Neuron (in vitro differentiated cells): ENCODE data around the gene TMEM204.

Experiments
- H2AFZ ChIP-seq: one replicate; pipeline ENCODE4 v1.6.1; 2013; ENCODE audit warnings: low read depth, mild to moderate bottlenecking, inconsistent platforms, low read length, moderate library complexity
- H3K27me3 ChIP-seq: one replicate; pipeline ENCODE4 v1.6.1; 2013; ENCODE audit warnings: low read length; ENCODE audit not compliant: insufficient read depth
- H3K36me3 ChIP-seq: one replicate; pipeline ENCODE4 v1.6.1; 2013; ENCODE audit warnings: low read length; ENCODE audit not compliant: insufficient read depth
- H3K4me1 ChIP-seq: one replicate; pipeline ENCODE4 v1.6.1; 2013; ENCODE audit warnings: low read length; ENCODE audit not compliant: insufficient read depth
- H3K4me3 ChIP-seq: 2 replicates; pipeline ENCODE4 v1.5.1; 2013; ENCODE audit warnings: mild to moderate bottlenecking, low read length, moderate library complexity
- H3K9me3 ChIP-seq: one replicate; pipeline ENCODE4 v1.6.1; 2013; ENCODE audit warnings: low read length

TMEM204 gene

GRCh38 chr16:1503110-1503955 lies 30.1 kb upstream of the TMEM204 start:
- H3K9me3 ChIP-seq: no peaks in the 10 kb centered on the region
- H3K4me1 ChIP-seq: no peaks in the 10 kb centered on the region
- peaks cover 66% of the 10 kb centered on the region for H3K36me3 ChIP-seq

DNA sequence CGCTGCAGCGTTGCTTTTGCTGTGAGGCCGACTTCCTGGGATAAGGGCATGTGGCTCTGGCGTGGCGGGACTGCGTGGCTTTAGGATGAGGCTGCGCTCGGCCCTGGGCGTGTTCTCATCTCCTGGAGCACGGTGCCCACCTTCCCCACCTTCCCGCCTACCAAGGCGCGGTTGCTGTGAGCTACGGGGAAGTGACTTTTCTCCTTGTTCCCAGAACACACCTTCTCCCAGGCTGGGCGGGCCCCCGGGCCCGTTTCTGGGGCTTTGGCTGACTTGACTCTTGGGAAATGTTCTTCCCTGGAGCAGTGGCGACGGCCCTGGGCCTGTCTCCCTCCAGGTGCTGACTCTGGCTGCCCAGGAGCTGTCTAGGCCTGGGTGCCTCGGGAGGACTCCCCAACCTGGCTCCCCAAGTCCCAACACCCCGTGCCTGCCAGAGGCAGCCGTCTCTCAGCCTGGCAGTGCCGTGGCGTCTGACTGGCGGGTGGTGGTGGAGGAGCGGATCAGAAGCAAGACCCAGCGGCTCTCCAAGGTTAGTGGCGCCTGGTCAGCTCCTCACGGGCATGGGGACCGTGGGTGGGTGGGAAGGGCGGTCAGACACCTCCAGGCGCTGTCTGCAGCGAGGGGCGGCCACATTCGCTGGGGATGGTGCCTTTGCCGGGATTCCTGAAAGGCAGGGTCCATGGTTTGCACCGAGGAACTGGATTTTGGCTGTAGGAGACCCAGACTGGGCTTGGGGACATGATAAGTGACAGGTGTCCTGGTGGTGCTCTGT lies 28.2 kb upstream of the TMEM204 start:
- Histone ChIP-seq H2AFZ (no peak overlapping the region), H3K27me3 (no peaks in the 10 kb centered on the region), H3K9me3 (no peaks in the 10 kb centered on the region), H3K4me1 (no peaks in the 10 kb centered on the region), H3K4me3 (no peak overlapping the region), H3K36me3 (peaks cover 68% of the 10 kb centered on the region)

More at GRCh38 chr16:1503110-1503955, 30.1 kb upstream of the TMEM204 start:
- Histone ChIP-seq H3K4me3 (no peak overlapping the region), H2AFZ (no peak overlapping the region), H3K27me3 (no peaks in the 10 kb centered on the region)

DNA sequence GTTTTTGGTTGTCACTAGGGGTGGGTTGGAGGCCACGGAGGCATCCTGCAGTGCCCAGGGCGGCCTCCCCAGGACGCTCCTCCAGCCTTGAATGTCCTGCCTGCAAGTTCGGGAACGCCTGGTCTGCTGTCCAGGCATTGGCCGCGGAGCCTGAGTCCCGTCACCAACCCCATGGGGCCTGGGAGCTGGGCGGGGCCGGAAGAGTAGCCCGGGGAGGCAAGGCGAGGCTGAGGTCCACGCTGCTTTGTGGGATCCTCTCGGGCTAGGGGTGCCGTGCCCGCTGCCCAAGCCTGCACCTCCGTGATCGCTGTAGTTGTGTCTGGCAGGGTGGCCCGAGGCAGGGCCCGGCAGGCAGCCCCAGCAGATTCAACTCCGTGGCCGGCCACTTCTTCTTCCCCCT lies 27.6 kb upstream of the TMEM204 start:
- Histone ChIP-seq H3K27me3 (no peaks in the 10 kb centered on the region), H3K4me3 (no peak overlapping the region), H2AFZ (no peak overlapping the region), H3K4me1 (no peaks in the 10 kb centered on the region), H3K36me3 (peaks cover 68% of the 10 kb centered on the region), H3K9me3 (no peaks in the 10 kb centered on the region)

DNA sequence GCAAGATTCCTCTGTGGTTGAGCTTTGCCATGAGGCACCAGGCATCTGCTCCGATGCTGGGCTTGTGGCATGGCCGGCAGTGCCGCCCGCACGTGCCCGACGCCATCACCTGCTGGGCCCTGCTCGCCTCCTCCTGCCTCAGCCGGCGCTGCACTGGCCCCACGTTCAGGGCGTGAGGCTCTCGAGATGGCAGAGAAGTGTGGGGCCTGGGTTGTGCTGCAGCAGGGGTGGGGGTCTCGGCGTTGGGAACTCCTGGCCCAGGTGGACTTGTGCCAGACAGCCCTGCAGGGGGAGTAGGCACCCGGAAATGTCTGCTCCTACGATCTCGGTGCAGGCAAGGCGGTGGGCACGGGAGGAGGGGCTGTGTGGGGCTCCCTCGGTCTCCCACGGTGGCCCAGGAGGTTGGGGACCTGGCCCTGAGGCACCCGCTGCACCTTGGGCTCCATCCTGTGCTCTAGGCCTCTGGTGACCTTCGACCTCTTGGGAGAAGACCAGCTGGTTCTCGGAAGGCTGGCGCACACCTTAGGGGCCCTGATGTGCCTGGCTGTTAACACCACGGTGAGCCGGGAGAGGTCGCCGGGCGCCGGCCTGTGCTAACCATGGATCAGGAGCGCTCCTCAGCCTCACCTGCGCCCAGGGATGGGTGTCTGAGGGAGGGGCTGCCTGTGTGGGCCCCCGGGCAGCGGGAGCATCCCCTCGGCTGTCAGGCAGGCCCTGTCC lies 26.8 kb upstream of the TMEM204 start:
- Histone ChIP-seq H3K4me3 (no peak overlapping the region), H3K4me1 (no peaks in the 10 kb centered on the region), H2AFZ (no peak overlapping the region), H3K27me3 (no peaks in the 10 kb centered on the region), H3K36me3 (peaks cover 66% of the 10 kb centered on the region), H3K9me3 (no peaks in the 10 kb centered on the region)

DNA sequence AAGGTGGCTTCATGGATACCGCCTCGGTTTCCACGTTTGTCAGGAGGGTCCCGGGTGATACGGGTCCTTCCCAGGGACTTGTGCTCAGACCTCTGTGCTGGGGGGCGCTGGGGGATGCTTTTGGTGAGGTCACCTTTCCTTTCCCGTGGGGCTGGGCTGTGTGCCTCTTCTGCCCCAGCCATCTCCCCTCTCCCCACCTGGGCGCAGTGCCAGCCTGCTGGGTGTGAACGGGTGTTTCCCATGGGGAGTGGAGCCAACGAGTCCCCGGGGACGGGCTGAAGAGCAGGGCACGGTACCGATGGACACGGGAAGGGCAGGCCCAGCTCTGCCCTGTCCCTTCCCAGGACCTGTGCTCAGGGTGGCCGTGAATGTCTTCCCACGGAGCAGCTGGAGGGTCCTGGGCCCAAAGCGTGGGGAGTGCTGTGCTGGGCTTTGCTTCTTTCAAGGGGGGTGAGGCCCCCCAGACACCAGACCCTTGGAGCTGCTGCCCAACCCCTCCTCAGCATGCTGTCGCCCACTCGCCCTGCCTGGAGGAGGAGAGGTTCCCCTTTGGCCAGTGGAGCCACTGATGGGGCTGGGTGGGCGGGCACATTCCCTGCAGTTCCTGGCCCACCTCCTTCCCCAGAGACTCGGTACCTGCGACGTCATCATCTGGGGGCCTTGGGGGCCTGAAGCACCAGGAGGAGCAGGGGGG lies 24.8 kb upstream of the TMEM204 start:
- no peak overlapping the region for H2AFZ ChIP-seq
- no peaks in the 10 kb centered on the region for H3K27me3 ChIP-seq
- no peak overlapping the region for H3K4me3 ChIP-seq
- no peaks in the 10 kb centered on the region for H3K4me1 ChIP-seq
- H3K36me3 ChIP-seq: peaks cover 51% of the 10 kb centered on the region
- H3K9me3 ChIP-seq: peaks cover 2% of the 10 kb centered on the region

DNA sequence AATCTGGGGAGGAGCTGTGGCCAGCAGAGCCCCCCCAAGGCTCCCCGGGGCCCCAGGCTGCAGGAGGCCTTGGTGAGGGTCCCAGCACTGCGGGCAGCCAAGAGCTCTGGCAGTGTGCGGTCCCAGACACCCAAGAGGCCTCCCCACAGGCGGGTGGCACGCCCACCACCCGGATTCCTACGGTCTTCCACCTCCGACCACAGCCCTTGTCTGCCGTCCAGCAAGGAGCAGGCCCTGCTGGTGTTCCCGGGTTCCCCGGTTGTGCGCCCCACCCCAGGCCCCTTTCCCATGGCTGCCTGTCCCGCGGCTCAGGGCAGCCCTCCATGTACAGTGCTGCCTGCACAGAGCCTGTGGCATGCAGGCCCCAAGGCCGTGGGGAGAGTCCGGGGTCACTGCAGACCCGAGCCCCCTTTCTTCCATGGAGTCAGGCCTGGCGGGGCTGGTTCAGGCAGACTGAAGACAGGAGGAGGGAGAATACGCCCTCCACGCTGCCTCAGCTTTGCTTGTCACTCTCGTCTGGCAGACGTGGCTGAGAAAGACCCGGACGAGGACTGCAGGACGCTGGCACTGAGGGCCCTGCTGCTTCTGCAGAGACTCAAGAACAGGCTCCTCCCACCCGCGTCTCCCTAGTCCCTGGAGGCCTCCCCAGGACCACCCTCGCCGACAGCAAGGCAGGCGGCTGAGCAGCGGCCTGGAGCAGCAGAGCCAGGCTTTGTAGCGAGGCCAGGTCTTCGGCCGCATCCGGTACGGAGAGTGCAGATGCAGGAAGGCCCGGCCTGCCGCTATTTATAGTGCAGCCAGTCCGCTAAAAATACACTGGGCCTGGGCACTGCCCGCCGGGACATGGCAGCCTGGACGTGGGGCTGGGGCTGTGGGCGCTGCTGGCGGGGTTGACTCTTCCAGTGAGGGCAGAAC lies 23.9 kb upstream of the TMEM204 start:
- Histone ChIP-seq H3K27me3 (no peaks in the 10 kb centered on the region), H2AFZ (no peak overlapping the region), H3K9me3 (peaks cover 2% of the 10 kb centered on the region), H3K4me3 (no peak overlapping the region), H3K36me3 (peaks cover 49% of the 10 kb centered on the region), H3K4me1 (no peaks in the 10 kb centered on the region)

- Histone ChIP-seq H3K4me1 (no peaks in the 10 kb centered on the region), H3K9me3 (peaks cover 2% of the 10 kb centered on the region), H2AFZ (no peak overlapping the region), H3K4me3 (no peak overlapping the region), H3K27me3 (no peaks in the 10 kb centered on the region), H3K36me3 (peaks cover 49% of the 10 kb centered on the region)
Measured at GRCh38 chr16:1510272-1510671, 23.2 kb upstream of the TMEM204 start.

DNA sequence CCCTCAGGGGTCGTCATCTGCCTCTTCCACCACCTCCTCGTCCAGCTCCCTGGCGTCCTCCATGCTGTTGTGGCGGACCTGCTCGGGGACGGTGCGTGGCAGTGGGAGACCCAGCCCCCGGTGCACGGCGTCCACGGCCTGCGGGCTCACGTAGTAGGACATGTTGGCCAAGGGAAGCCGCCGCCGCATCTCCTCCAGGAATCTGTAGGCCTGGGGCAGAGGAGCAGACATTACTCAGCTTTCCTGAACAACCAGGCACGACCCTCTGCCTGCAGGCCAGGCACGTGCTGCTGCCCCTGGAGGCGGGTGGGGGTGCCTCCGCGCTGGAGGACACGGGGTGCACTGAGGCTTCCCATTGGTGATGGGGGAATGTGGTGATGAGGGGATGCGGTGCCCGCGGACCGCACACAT lies 22.5 kb upstream of the TMEM204 start:
- Histone ChIP-seq H2AFZ (no peak overlapping the region), H3K4me1 (no peaks in the 10 kb centered on the region), H3K9me3 (peaks cover 3% of the 10 kb centered on the region), H3K27me3 (no peaks in the 10 kb centered on the region), H3K4me3 (no peak overlapping the region), H3K36me3 (peaks cover 46% of the 10 kb centered on the region)

DNA sequence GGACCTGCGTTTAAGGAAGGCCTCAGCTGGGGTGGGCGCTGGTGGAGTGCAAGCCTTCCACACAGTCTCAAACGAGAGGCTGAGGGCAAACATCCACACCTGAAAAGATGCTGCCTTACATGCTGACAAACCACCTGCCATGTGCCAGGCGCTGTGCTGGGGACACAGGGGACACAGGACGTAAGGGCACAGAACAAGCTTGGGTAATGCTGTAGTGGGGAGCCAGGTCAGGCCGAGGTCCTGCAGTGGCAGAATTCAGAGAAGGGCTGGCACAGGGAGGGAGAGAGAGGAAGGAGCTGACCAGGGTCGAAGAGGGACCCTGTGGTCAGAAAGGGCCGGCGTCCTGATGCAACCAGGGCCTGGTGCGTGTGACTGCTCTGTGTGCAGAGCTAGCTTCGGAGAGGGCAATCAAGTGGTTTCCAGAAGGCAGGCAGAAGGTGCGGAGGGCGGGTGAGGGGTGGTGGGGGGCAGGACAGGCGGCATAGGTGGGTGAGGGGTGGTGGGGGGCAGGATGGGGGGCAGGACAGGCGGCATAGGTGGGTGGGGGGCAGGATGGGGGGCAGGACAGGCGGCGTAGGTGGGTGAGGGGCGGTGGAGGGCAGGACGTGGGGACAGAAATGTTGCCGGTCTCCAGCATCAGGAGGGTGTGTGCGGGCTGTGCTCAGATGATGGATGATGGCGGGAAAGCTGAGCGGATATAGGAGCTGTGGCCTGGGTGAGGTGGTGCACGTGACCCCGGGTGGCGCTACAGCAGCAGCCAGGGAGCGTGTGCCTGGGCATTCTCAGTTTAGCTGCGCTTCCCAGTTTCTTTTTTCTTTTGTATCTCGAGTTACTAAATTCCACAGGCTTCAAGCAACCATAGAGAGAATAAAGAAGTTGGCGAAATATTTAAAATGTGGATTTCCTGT lies 21.6 kb upstream of the TMEM204 start:
- Histone ChIP-seq H3K4me1 (no peaks in the 10 kb centered on the region), H2AFZ (no peak overlapping the region), H3K9me3 (peaks cover 3% of the 10 kb centered on the region), H3K36me3 (peaks cover 36% of the 10 kb centered on the region), H3K27me3 (no peaks in the 10 kb centered on the region), H3K4me3 (no peak overlapping the region)

DNA sequence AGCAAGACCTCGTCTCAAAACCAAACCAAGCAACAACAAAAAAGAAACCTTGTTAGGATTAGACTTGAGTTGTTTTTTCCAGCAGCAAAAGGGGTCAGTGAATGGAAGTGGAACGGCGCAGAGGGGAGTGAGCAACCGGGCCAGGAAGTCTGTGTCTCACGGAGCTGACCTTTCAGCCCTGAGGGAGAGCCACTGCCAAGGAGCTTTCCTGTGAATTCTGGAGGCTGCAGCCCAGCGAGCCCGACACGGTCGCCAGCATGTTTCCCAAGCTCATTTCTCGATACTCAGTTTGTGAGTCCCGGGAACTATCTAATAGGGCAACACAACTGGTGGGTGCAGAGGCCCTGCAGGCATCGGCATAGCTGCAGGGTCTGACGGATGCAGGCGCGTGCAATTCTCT lies 20.7 kb upstream of the TMEM204 start:
- Histone ChIP-seq H3K4me3 (no peak overlapping the region), H3K9me3 (peaks cover 3% of the 10 kb centered on the region), H3K27me3 (no peaks in the 10 kb centered on the region), H3K4me1 (no peaks in the 10 kb centered on the region), H2AFZ (no peak overlapping the region), H3K36me3 (peaks cover 31% of the 10 kb centered on the region)

DNA sequence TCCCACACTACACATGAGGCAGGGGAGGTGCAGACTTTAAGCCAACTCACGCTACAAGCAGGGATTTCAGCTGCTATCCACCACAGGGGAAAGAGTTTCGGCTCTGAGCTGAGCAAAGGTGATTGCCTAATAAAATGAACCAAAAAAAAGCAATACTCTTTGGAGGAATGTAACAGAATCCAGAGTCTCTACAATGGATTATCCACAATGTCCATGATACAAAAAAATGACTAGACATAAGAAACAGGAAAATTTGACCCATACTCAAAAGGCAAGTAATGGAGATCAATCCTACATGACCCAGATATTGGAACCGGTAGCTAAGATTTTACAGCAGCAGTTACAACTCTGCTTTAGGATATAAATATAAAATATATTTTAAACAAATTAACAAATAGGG lies 19.0 kb upstream of the TMEM204 start:
- Histone ChIP-seq H3K4me3 (no peak overlapping the region), H3K4me1 (no peaks in the 10 kb centered on the region), H3K36me3 (peaks cover 30% of the 10 kb centered on the region), H2AFZ (no peak overlapping the region), H3K9me3 (peaks cover 3% of the 10 kb centered on the region), H3K27me3 (no peaks in the 10 kb centered on the region)
